HepG2 (cell line): ENCODE measurements around the gene TLK1. TPM values are rescaled to one million over a fixed set of nuclear protein-coding genes. Genes with fewer than 3 reads are reported as not detected.

Source experiments
- ARID2 ChIP-seq: sonication (generic); formaldehyde crosslinking; IDR thresholded peaks from 2 replicates; pipeline ENCODE4 v1.8.1; 2022; ENCODE audit warnings: mild to moderate bottlenecking, missing genetic modification reagents, borderline replicate concordance
- ARNT ChIP-seq: fragments of 450-650 bp; IDR thresholded peaks from 2 replicates; pipeline ENCODE4 v1.6.1; 2017
- BCL6 ChIP-seq: IDR thresholded peaks from 2 replicates; pipeline ENCODE4 v1.6.1; 2016; ENCODE audit warnings: missing genetic modification reagents, missing compliant biosample characterization
- BRCA1 ChIP-seq: sonication (generic); formaldehyde crosslinking; IDR thresholded peaks from 2 replicates; pipeline ENCODE4 v1.4.0; 2020; ENCODE audit warnings: missing genetic modification reagents
- EHMT2 ChIP-seq: fragments of 200-600 bp; sonication (generic); IDR thresholded peaks from 2 replicates; pipeline ENCODE4 v1.7.0; 2017; ENCODE audit warnings: antibody characterized with exemption, low read depth, low read length, borderline replicate concordance
- MBNL3 ChIP-seq: fragments of 250-450 bp; sonication (Bioruptor Pico); conservative IDR thresholded peaks from 2 replicates; pipeline ENCODE4 v1.8.0; 2022; ENCODE audit warnings: mild to moderate bottlenecking, inconsistent platforms
- SMC3 ChIP-seq: IDR thresholded peaks from 2 replicates; pipeline ENCODE4 v1.6.1; 2011; ENCODE audit warnings: low read length, improper control_type of control experiment
- SP5 ChIP-seq: IDR thresholded peaks from 2 replicates; pipeline ENCODE4 v1.6.1; 2016; ENCODE audit warnings: low read depth, borderline replicate concordance
- TCF7L2 ChIP-seq: IDR thresholded peaks from 2 replicates; pipeline ENCODE4 v1.6.1; 2011; ENCODE audit warnings: mild to moderate bottlenecking, low read depth, low read length, moderate library complexity
- TP53 ChIP-seq: sonication (generic); formaldehyde crosslinking; conservative IDR thresholded peaks from 2 replicates; pipeline ENCODE4 v1.4.0; 2020; ENCODE audit warnings: missing genetic modification reagents
- ZIK1 ChIP-seq: sonication (generic); formaldehyde crosslinking; IDR thresholded peaks from 2 replicates; pipeline ENCODE4 v1.5.0; 2020; ENCODE audit warnings: mild to moderate bottlenecking, low read depth, missing genetic modification reagents, borderline replicate concordance
- ZMYM3 ChIP-seq: sonication (generic); formaldehyde crosslinking; IDR thresholded peaks from 2 replicates; pipeline ENCODE4 v1.5.1; 2020; ENCODE audit warnings: mild to moderate bottlenecking, missing genetic modification reagents
- ZNF121 ChIP-seq: sonication (generic); formaldehyde crosslinking; IDR thresholded peaks from 2 replicates; pipeline ENCODE4 v1.5.0; 2020; ENCODE audit warnings: mild to moderate bottlenecking, missing genetic modification reagents
- ZNF317 ChIP-seq: sonication (generic); formaldehyde crosslinking; IDR thresholded peaks from 2 replicates; pipeline ENCODE4 v1.5.0; 2020; ENCODE audit warnings: mild to moderate bottlenecking, missing genetic modification reagents
- ZNF607 ChIP-seq: sonication (generic); formaldehyde crosslinking; IDR thresholded peaks from 2 replicates; pipeline ENCODE4 v1.5.1; 2020; ENCODE audit warnings: missing genetic modification reagents, mild to moderate bottlenecking, borderline replicate concordance
- polyA plus RNA-seq, 8 experiments: library from polyadenylated mRNA; depleted of rRNA in 3 of 8; stranded (reverse) in 7 of 8; unstranded in 1 of 8; fragments of >200 nt; fragmentation: Illumina TruSeq in 4 of 8; extraction: Trizol in 4 of 8; gene quantifications; 2 replicates each; pipeline versions ENCODE4 v1.2.1 to v1.2.3, GENCODE V29; 2011 to 2016; ENCODE audit warnings: low read depth in 4 of 8, missing spikeins in 1 of 8, mixed read lengths in 1 of 8; ENCODE audit not compliant: insufficient read depth in 1 of 8
- total RNA-seq, 5 experiments: library from RNA; depleted of rRNA; stranded (reverse); fragments of >200 nt; fragmentation: Illumina TruSeq; extraction: Trizol; gene quantifications; 2 replicates each; pipeline ENCODE4 v1.2.3, GENCODE V29; 2016; ENCODE audit warnings: low read depth in 1 of 5
- TF ChIP-seq, protein P1 (sequence below): IDR thresholded peaks from 2 replicates; pipeline ENCODE4 v1.6.1; 2016; ENCODE audit warnings: mild to moderate bottlenecking
- TF ChIP-seq, protein P2 (sequence below): sonication (generic); formaldehyde crosslinking; IDR thresholded peaks from 2 replicates; pipeline ENCODE4 v1.5.1; 2020; ENCODE audit warnings: mild to moderate bottlenecking, moderate library complexity, missing genetic modification reagents
- TF ChIP-seq, protein P3 (sequence below): sonication (generic); formaldehyde crosslinking; IDR thresholded peaks from 2 replicates; pipeline ENCODE4 v1.4.0; 2020; ENCODE audit warnings: missing genetic modification reagents, mild to moderate bottlenecking, borderline replicate concordance
- TF ChIP-seq, protein P4 (sequence below): IDR thresholded peaks from 2 replicates; pipeline ENCODE4 v1.6.1; 2012; ENCODE audit warnings: low read length, improper control_type of control experiment

Gene TLK1
- total and polyA plus RNA-seq, 2 of the 13 experiments (the other 11 are each of a cell fraction or from before 2014, with no cell fraction given): 16.8 to 28.7 TPM

DNA sequence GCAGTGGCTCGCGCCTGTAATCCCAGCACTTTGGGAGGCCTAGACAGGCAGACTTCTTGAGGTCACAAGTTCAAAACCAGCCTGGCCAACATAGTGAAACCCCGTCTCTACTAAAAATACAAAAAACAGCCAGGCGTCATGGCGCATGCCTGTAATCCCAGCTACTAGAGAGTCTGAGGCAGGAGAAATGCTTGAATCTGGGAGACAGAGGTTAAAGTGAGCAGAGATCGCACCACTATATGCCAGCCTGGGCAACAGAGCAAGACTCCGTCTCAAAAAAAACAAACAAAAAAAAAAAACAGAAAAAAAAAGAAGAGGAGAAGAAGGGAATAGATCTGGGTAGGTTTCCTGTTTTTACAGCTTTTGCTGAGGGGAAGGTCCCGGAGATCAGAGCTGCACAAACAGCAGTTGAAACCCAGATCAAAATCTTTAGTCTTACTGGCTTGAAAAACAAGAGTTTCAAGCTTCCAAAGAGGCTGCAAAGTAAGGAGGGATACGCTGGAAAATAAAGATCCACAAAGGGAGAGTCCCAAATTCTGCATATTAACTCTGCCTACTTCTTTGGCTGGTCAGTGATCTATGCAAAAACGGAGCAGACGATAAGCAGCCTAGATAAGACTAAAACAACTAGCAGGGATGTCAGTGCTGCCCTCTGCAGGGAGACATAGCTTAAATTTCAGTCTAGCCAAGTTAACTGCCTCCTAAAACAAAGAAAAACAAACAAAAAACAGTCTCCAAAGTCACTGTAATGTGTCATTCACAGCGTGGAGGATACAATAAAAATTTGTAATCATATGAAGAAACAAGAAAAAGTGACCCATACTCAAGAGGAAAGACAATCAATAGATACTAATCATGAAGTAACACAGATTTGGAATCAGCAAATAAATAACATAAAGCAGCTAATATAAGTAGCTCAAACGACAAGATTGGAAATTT is 74.1 kb downstream of the TLK1 start (continued):
- TF ChIP-seq, protein P1, sequence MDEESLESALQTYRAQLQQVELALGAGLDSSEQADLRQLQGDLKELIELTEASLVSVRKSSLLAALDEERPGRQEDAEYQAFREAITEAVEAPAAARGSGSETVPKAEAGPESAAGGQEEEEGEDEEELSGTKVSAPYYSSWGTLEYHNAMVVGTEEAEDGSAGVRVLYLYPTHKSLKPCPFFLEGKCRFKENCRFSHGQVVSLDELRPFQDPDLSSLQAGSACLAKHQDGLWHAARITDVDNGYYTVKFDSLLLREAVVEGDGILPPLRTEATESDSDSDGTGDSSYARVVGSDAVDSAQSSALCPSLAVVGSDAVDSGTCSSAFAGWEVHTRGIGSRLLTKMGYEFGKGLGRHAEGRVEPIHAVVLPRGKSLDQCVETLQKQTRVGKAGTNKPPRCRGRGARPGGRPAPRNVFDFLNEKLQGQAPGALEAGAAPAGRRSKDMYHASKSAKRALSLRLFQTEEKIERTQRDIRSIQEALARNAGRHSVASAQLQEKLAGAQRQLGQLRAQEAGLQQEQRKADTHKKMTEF (CRISPR knock-in tag): no peak
- TF ChIP-seq SMC3: peak; percentile 63
- TF ChIP-seq, protein P2, sequence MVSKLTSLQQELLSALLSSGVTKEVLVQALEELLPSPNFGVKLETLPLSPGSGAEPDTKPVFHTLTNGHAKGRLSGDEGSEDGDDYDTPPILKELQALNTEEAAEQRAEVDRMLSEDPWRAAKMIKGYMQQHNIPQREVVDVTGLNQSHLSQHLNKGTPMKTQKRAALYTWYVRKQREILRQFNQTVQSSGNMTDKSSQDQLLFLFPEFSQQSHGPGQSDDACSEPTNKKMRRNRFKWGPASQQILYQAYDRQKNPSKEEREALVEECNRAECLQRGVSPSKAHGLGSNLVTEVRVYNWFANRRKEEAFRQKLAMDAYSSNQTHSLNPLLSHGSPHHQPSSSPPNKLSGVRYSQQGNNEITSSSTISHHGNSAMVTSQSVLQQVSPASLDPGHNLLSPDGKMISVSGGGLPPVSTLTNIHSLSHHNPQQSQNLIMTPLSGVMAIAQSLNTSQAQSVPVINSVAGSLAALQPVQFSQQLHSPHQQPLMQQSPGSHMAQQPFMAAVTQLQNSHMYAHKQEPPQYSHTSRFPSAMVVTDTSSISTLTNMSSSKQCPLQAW (CRISPR knock-in tag): peak; percentile 58; the same call in 1 of the 2 replicates
- TF ChIP-seq TCF7L2: no peak
- TF ChIP-seq BCL6 (CRISPR knock-in tag): 0 out of 2 replicates have a peak, but pooled peaks have one; percentile 20
- TF ChIP-seq TP53 (CRISPR knock-in tag): no peak
- no peak for TF ChIP-seq SP5 (CRISPR knock-in tag)
- peak; percentile 50; the same call in 1 of the 2 replicates for TF ChIP-seq ZNF317 (CRISPR knock-in tag)
- no peak for TF ChIP-seq BRCA1 (CRISPR knock-in tag)
- no peak for TF ChIP-seq MBNL3
- TF ChIP-seq, protein P3, sequence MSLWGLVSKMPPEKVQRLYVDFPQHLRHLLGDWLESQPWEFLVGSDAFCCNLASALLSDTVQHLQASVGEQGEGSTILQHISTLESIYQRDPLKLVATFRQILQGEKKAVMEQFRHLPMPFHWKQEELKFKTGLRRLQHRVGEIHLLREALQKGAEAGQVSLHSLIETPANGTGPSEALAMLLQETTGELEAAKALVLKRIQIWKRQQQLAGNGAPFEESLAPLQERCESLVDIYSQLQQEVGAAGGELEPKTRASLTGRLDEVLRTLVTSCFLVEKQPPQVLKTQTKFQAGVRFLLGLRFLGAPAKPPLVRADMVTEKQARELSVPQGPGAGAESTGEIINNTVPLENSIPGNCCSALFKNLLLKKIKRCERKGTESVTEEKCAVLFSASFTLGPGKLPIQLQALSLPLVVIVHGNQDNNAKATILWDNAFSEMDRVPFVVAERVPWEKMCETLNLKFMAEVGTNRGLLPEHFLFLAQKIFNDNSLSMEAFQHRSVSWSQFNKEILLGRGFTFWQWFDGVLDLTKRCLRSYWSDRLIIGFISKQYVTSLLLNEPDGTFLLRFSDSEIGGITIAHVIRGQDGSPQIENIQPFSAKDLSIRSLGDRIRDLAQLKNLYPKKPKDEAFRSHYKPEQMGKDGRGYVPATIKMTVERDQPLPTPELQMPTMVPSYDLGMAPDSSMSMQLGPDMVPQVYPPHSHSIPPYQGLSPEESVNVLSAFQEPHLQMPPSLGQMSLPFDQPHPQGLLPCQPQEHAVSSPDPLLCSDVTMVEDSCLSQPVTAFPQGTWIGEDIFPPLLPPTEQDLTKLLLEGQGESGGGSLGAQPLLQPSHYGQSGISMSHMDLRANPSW (CRISPR knock-in tag): no peak
- peak; percentile 70 for TF ChIP-seq ZNF121 (CRISPR knock-in tag)
- no peak for TF ChIP-seq ZIK1 (CRISPR knock-in tag)
- 0 out of 2 replicates have a peak, but pooled peaks have one; percentile 20 for TF ChIP-seq ARID2 (CRISPR knock-in tag)
- no peak for TF ChIP-seq ZNF607 (CRISPR knock-in tag)
- TF ChIP-seq, protein P4, sequence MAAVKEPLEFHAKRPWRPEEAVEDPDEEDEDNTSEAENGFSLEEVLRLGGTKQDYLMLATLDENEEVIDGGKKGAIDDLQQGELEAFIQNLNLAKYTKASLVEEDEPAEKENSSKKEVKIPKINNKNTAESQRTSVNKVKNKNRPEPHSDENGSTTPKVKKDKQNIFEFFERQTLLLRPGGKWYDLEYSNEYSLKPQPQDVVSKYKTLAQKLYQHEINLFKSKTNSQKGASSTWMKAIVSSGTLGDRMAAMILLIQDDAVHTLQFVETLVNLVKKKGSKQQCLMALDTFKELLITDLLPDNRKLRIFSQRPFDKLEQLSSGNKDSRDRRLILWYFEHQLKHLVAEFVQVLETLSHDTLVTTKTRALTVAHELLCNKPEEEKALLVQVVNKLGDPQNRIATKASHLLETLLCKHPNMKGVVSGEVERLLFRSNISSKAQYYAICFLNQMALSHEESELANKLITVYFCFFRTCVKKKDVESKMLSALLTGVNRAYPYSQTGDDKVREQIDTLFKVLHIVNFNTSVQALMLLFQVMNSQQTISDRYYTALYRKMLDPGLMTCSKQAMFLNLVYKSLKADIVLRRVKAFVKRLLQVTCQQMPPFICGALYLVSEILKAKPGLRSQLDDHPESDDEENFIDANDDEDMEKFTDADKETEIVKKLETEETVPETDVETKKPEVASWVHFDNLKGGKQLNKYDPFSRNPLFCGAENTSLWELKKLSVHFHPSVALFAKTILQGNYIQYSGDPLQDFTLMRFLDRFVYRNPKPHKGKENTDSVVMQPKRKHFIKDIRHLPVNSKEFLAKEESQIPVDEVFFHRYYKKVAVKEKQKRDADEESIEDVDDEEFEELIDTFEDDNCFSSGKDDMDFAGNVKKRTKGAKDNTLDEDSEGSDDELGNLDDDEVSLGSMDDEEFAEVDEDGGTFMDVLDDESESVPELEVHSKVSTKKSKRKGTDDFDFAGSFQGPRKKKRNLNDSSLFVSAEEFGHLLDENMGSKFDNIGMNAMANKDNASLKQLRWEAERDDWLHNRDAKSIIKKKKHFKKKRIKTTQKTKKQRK: no peak
- TF ChIP-seq EHMT2: no peak
- TF ChIP-seq ZMYM3 (CRISPR knock-in tag): peak; percentile 26; the same call in 1 of the 2 replicates
- TF ChIP-seq ARNT: no peak
